NCI-H2196 treated with DMSO at 0.1 percent for 48 hours (cell line): ENCODE results near the gene FBXL12.
"Not testable (repeated sequence)": the region's sequence is repeated elsewhere in the genome, so short reads cannot be mapped to it uniquely, and the experiment has no call there.

Experiments
- DNase-seq: peaks from one replicate; lab custom pipeline; 2025; ENCODE audit not compliant: unreplicated experiment; lab: John Stamatoyannopoulos, UW

FBXL12 gene, protein sequence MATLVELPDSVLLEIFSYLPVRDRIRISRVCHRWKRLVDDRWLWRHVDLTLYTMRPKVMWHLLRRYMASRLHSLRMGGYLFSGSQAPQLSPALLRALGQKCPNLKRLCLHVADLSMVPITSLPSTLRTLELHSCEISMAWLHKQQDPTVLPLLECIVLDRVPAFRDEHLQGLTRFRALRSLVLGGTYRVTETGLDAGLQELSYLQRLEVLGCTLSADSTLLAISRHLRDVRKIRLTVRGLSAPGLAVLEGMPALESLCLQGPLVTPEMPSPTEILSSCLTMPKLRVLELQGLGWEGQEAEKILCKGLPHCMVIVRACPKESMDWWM

DNA sequence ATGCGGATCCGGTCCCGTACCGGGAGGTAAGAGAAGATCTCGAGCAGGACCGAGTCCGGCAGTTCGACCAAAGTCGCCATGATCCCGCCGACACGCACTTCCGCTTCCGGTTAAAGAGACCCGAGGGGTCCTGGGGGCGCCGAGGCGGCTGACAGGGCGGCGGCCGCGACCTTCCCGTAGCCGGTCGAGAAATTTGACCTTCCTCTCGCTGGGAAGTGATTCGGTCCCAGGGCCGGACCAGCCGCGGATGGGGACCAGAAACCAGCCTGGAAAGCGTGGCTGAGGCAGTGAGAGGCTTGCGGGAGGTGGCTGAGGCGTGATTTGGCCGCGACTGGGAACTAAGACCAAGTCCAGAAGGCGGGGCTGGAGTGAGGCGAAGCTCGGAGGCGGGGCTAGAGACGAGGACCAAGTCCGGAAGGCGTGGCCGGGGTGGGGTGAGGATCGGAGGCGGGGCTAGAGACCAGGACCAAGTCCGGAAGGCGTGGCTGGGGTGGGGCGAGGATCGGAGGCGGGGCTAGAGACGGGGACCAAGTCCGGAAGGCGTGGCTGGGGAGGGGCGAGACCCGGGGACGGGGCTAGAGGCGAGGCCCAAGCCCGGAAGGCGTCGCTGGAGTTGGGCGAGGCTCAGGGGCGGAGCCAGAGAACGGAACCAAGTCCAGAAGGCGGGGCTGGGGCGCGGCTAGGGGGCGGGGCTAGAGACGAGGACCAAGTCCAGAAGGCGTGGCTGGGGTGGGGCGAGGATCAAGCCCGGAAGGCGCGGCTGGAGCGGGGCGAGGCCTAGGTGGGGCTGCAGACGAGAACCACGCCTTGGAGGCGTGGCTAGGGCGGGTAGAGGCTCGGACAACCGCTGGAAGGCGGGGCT is at the start of gene FBXL12:
Gene FBXL12, minus strand, starts transcription at position 346 of the 862 bp plus-strand sequence. Its CDS starts 266 bp downstream, at position 80.
- peak; percentile 100 for DNase-seq

DNA sequence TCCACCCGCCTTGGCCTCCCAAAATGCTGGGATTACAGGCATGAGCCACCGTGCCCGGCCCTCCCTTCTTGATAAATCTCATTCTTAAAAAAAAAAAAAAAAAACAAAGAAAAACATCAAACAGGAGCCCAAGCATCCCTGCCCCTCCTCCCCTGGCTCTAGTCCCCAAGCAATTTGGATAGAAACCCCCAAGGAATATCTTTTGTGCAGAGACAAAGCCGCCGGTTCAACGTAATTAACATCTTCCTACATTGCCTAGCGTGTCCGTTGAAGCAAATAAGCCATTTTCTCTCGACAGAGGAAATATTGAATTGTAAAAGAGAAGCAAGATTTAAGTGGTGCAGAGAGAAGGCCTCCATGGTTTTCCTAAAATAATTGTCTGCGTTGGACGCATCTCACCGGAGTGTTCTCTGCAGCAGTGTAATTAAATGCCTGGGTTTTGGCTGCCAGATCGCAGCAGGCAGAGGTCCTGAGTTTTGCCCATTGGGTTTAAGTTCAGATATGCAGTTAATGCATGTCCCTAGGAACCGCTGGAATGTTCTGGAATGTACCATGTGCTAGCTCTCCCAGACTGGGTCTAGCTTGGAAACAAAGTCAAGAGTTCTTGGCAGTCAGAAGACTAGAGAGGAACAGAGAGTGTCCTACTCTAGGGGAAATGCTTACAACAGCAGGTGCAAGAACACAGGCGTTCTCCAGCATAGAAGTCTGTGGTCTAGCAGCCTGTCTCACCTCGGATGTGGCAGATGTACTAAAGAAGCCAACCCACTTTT is 47.0 kb upstream of the FBXL12 start:
- DNase-seq: no peak

DNA sequence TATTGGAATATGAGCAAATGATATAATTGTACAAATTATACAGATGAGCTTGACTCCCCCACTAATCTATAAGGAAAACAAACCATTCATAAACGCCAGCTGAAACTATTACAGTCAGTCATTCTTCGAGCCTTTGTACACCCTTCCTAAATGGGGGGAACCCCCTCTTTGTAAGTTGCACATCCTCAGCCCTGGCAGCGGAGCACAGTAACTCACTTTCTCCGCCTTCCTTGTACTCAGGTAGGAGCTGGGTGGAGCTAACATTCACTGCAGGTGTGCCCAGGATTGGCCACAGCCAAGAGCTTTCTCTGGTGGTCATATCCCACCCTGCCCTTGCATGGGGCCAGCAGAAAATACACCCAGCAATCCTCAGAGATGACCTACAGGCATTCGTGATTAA is 44.9 kb upstream of the FBXL12 start:
- no peak for DNase-seq

DNA sequence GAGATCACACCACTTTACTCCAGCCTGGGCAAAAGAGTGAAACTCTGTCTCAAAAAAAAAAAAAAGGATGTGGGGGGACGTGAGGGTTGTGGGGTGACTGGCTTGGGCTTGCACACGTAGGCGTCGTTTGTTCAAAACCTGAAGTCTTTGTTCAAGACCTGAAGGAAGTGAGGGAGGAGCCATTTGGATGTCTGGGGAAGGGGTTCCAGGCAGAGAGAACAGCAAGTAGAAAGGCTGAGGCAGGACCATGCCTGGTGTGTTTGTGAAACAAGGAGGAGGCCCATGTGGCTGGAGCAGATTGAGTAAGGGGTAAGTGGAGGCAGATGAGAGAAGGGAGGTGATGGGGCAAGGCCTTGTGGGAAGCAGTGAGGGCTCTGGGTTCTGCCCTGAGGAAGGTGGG is 44.1 kb upstream of the FBXL12 start:
- DNase-seq: no peak

DNA sequence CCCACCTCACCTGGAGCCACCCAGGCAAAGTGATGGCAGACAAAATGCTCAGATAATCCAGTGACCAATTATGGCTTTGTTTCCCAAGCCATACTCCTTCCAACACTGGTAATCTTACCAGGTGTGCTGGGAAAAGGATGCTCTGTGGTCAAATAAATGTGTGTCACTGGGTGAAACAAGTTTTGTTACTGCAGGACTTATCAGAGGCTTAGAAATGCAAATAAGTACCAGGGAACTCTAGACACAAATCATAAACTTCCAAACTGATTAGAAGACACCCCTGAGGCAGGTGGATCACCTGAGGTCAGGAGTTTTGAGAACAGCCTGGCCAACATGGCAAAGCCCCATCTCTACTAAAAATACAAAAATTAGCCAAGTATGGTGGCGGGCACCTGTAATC is 42.6 kb upstream of the FBXL12 start:
- DNase-seq: no peak

DNA sequence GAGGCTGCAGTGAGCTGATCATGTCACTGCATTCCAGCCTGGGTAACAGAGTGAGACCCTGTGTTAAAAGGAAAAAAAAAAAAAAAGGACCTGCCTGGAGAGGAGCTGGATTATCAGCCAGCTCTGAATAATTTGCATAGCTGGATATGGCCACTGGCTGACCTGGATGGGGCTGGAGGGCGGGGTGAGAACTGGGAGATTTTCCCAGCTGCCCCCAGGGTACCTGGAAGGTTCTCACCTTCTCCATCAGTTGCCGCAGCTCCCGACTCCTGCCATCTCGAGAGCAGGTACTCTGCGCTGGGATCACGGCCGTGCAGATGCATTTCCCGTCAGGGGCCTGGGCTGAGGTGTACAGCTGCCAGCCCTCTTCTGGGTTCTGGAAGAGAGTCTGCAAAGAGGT is 41.5 kb upstream of the FBXL12 start:
- DNase-seq: no peak

DNA sequence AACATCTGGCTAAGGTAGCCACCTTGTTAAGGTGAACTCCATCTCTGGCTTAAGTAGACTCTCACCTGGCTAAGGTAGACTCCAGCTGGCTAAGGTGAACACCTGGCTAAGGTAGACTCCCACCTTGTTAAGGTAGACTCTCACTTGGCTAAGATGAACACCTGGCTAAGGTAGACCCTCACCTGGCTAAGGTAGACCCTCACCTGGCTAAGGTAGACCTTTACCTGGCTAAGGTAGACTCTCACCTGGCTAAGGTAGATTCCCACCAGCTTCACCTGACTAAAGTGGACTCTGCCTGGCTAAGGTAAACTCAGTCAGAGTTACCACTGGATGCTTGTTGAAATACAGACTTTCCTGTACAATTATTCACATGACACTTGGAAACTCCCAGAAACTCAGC is 39.9 kb upstream of the FBXL12 start:
- no peak for DNase-seq

DNA sequence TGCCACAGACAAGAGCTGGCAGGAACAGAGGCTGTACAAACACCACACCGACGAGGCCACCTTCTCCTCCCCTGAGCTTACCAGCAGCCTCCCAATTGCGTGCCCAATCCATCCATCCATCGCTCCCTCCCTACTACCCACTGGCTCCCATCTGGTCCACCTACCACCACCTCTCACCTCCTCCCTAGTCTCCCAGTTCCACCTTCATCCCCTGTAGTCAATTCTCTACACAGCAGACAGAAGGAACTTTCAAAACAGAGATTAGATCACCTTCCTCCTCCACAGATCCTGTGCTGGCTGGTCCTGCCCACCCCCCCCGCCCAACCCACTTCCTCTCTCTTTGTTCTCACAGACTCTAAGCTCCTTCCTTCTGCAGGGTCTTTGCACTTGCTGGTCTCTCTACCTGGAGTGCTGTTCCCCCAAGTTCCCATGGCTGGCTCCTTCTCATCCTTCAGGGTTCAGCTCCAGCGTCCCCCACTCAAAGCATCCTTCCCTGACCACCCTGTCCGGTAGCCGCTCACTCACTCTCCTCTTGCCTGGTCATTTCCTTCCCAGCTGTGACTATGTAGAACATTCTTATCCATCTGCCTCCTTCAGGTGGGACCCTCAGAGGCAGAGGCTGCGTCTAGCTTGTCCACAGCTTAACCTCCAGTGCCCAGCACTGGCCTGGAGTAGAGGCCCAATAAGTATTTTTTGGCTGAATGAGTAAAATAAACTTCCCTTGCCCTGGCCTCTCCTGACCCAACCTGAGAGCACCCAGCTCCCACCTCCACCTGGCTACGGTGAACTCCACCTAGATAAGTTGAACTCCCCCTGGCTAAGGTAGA is 39.3 kb upstream of the FBXL12 start:
- DNase-seq: no peak

DNA sequence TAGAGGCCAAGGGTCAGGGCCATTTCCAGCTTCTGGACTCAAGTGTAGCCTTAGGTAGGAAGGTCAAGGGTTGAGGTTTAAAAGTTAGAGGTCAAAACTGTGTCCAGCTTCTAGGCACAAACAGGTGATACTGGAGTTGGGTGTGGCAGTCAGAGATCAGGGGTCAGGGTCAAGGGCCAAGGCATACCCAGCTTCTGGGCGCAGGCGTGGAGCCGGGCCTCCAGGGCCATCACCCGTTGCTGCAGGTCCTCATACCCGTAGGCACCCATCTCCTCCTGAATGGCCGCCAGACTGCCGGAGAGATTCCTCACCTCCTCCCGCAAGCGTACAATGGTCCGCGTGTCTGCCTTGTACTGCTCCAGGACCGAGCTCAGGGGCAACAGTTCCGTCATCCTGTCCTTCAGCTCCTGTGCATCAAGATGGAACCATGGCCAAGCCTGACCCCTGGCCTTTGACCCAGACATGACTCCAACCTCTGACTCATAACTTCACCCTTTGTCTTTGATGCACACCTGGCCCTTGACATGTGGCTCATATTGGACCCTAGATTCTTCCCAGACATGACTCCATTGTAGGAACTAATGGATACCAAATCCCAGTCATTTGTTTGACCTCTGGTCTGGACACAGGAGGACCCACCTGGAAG is 38.3 kb upstream of the FBXL12 start:
- DNase-seq: no peak

DNA sequence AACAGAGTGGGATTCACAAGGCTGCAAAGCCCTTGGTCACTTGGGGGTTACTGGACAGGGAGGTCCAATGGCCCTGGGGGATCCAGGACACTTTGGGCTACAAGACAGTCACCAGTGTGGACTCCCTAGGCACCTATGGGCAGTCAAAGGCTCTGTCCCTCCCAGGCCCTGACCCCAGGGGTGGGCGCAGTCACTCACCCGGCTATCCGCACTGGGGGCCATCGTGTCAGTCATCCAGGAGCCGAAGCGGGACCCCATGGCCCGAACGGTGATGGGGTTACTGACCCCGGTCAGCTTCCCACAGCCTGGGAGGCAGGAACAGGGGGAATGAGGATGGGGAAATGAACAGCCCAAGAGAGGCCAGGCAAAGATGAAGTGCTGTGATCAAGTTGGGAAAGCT is 37.7 kb upstream of the FBXL12 start:
- no peak for DNase-seq

DNA sequence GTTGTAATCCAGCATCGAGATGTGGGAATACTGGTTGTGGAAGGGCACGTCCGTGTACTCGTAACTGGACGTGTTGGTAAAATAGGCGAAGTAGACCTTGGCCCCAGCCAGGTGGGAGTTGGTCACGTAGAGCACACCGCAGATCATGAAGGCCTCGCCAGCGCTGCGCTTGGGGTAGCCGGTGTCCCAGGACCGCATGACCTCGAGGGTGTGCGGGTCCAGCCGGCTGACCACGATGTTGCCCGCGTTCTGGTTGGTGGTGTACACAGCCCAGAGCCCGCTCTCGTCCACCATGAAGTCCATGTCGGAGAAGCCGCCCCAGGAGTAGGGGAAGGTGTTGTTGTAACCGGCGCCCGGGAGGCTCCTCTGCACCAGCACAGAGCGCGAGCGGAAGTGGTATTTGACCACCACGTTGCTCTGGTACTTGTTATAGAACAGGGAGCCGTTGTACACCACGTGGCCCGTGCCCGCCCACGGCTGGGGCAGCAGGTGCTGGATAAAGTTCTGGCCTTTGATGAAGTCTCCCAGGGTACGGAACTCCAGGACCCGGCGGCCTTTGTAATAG is 35.5 kb upstream of the FBXL12 start:
- DNase-seq: no peak

DNA sequence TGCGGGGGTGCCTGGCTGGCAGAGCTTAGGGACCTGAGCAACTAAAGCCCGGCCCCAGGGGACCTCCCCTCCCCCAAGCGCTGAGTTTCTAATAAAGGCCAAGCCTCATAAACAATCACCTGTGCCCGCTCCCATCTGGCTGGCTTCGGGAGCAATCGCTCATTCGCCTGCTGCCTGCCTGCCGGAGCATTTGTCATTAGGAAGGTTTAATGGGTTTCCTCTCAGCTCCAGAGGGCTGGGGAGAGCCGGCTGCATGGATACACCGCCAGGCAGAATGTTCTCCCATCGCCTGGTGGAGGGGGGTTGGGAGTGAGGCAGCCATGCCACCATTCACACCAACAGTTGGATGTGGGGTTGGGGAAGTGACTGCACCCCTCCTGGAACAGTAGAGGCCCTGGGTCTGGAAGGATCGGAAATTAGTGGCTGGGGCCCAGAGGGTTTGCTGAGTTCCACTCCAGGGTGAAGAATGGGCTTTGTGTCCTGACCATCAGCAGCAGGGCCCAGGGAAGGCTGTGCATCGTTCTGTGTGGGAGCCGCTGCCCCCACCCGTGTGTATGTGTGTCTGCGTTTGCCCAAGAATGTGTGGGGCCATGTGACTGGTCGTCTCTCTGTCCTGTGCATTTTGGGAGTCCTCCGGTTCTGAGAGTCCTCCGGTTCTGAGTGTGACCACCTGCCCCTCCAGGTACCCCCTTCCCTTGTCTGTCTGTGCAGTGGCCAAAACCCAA is 31.5 kb upstream of the FBXL12 start:
- DNase-seq: no peak

DNA sequence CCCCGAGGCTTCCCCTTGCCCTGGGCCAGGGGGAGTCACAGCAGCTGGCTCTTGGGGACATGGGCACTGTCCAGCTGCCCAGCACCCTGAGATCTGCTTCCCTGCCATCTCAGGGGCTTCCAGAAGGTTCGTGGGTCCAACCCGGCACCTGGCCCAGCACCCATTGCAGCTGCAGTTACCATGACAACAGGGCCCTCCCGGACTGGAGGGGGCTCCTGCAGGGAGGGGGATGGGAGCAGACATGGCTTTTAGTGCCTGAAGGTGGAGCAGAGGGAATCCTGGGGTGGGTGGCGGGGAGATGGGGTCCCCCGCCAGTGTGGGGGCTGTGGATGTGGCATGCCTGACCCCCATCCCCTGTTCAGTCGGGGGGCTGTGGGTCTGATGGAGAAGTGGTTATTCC is 30.9 kb upstream of the FBXL12 start:
- no peak for DNase-seq

DNA sequence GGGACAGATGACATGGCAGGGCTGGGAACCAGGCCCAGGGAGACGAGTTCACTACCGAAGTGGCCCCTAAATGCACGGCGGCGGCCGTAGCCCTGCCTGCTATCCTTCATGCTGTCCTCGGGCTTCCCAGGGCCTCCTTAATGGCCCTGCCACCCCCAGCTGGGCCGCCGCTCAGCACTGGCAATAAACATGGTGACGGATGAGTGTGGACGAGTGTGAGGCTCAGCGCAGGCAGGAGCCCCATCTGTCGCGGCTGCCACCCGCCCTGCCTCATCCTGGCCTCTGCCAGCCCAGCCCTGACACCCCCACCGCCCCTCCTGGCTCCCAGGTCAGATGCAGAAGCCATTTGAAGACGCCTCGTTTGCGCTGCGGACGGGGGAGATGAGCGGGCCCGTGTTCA is 29.9 kb upstream of the FBXL12 start:
- DNase-seq: no peak

DNA sequence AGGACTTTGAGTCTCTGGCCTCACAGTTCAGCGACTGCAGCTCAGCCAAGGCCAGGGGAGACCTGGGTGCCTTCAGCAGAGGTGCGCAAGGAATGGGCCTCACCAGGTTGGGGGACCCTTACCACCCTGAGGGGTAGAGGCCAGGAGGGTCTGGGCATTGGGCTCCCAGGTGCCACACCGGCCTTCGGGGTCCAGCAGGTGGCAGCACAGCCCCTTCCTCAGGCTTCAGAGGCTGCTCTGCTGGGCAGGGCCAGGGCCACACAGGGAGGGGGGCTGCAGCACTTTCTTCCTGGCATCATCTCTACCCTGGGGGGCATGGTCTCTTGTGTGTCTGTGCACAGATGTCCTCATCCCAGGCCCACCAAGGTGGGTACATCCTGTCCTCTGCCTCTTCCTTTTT is 29.2 kb upstream of the FBXL12 start:
- no peak for DNase-seq

DNA sequence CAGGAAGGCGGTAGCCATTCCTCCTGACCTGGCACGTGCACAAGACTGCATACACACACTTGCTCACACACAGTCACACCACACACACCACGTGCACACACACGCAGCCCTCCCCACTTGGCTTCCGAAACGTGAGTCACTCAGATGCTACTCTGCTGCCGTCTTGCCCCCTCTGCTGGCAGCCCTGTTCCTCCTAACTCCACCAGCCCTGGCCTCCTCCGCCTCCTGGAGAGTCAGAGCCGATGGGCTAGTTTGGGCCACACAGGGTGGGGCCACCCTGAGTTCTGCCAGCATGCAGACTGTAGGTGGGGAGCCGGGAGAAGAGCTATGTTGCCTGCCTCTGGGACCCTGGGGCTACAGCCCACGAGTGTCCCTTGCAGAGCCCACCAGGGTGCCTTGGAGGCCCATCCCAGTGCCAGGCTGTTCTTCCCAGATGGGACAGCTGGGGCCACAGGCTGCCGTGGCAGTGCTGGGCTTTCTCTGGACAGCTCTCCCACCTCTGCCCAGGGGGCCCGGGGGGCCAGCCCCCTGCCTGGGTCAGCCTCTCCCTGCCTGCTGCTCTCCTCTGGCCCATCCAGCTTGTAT is 28.3 kb upstream of the FBXL12 start:
- DNase-seq: no peak

DNA sequence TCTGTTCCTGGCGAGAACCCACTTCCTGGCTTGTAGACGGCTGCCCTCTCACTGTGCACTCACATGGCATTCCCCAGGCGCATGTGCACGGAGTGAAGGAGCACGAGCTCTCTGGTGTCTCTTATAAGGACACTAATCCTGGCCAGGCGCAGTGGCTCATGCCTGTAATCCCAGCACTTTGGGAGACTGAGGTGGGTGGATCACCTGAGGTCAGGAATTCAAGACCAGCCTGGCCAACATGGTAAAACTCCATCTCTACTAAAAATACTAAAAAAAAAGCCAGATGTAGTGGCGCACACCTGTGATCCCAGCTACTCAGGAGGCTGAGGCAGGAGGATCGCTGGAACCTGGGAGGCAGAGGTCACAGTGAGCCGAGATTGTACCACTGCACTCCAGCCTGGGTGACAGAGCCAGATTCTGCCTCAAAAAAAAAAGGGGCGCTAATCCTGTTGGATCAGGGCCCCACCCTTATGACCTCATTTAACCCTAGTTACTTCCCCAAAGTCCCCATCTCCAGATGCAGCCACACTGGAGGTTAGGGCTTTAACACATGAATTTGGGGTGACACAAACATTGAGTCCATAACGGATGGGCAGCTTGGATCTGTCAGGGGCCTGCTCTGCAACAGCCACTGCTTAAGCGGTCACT is 24.9 kb upstream of the FBXL12 start:
- not testable (repeated sequence) for DNase-seq

DNA sequence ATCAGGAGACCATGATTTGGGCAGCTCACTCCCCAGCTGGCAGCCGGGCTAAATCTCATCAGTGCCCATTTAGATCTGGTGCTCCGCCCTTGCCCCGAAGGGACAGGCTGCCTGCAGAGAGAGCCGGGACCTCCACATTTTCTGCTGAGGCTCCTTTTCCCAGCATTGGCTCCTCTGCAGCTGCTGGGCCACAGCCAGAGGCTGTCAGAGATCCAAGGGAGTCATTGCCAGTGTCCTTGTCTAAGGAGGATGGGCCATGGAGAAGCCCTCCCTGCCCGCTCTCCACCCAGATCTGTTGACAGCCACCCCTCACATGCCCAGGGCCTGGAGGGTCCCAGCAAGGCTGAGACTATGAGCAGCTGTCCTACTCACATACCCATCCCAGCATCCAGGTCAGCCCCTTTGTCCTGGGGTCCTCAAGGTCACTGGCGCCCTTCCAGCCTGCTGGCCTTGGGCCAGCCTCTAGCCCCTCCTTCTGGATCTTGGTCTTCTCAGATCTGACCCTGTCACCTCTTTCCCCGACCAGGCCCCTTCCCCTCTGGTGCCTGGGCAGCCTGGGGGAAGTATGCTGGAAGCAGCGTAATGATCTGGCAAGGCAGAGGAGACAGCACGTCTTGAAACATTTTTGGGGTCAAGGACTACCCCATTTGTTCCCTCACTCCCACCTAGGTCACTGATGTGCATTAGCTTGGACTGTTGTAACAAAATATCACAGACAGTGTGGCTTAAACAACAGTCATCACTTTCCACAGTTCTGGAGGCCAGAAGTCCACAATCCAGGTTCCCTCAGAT is 24.2 kb upstream of the FBXL12 start:
- no peak for DNase-seq
